Liver (tissue), 3 donors: ENCODE data around the gene DNAJC5.

Source experiments
- CTCF ChIP-seq: fragments of 150-350 bp; IDR thresholded peaks from 2 replicates; pipeline ENCODE4 v1.5.1; 2017; ENCODE audit warnings: improper control_type of control experiment, low read depth, low read length; ENCODE audit not compliant: missing input control
- EGR1 ChIP-seq, 2 donors: IDR thresholded peaks; 2 replicates each; pipeline ENCODE4 v1.6.1; 2016 to 2018; ENCODE audit warnings: antibody characterized with exemption in 2 of 2, low read depth in 2 of 2
- GABPA ChIP-seq, 2 donors: IDR thresholded peaks in 1 of 2; conservative IDR thresholded peaks in 1 of 2; 2 replicates each; pipeline ENCODE4 v1.6.1; 2016; ENCODE audit warnings: antibody characterized with exemption in 2 of 2, mild to moderate bottlenecking in 1 of 2, moderate library complexity in 1 of 2
- MAX ChIP-seq: IDR thresholded peaks from 2 replicates; pipeline ENCODE4 v1.6.1; 2016; ENCODE audit warnings: antibody characterized with exemption
- SP1 ChIP-seq: IDR thresholded peaks from 2 replicates; pipeline ENCODE4 v1.6.1; 2018; ENCODE audit warnings: antibody characterized with exemption, mild to moderate bottlenecking
- YY1 ChIP-seq: IDR thresholded peaks from 2 replicates; pipeline ENCODE4 v1.6.1; 2016; ENCODE audit warnings: antibody characterized with exemption, mild to moderate bottlenecking
- ZBTB33 ChIP-seq: IDR thresholded peaks from 2 replicates; pipeline ENCODE4 v1.6.1; 2016; ENCODE audit warnings: antibody characterized with exemption
- donor health status: healthy.
- donor health status: healthy.

- TF ChIP-seq SP1 (no peak), CTCF (no peak), MAX (no peak), GABPA (IDR thresholded peaks at IDR 0.05 in 1 of 2, conservative IDR thresholded peaks at IDR 0.05 in 1 of 2) (no peak), YY1 (no peak), EGR1 (IDR thresholded peaks at IDR 0.05; ENCODE audit: low read depth in 2 of 2) (no peak), ZBTB33 (no peak)
These were observed 66.9 kb downstream of the DNAJC5 start for GRCh38 chr20:63961664-63962425.
